Measurements from ENCODE around the gene TFCP2.

Gene TFCP2

GRCh38 chr12:51108136-51108535 lies 64.8 kb downstream of the TFCP2 start:
- H3F3A ChIP-seq (ENCODE audit: insufficient read depth, low read length): no peaks in the 10 kb centered on the region
- no peaks in the 10 kb centered on the region for H3K9me2 ChIP-seq (replicated peaks; ENCODE audit: insufficient read depth, low read length)
- no peak overlapping the region for H3K4me2 ChIP-seq (ENCODE audit: low read depth, low read length)
- H2AFZ ChIP-seq (ENCODE audit: low read length): no peak overlapping the region
- no peak overlapping the region for H3K27ac ChIP-seq (ENCODE audit: low read length)
- H3K36me3 ChIP-seq (replicated peaks; ENCODE audit: insufficient read depth, low read length): no peaks in the 10 kb centered on the region
- H3K9me3 ChIP-seq (replicated peaks; ENCODE audit: insufficient read depth, low read length): no peaks in the 10 kb centered on the region
- H3K79me2 ChIP-seq (ENCODE audit: low read length): no peaks in the 10 kb centered on the region
- no peaks in the 10 kb centered on the region for H3K27me3 ChIP-seq (replicated peaks; ENCODE audit: insufficient read depth, low read length)
- H4K20me1 ChIP-seq (ENCODE audit: insufficient read depth, low read length): no peaks in the 10 kb centered on the region
- H3K4me3 ChIP-seq (ENCODE audit: low read length): no peak overlapping the region
- no peak overlapping the region for H3K9ac ChIP-seq (ENCODE audit: low read length)
- no peak for TF ChIP-seq EZH2phosphoT487 (IDR thresholded peaks at IDR 0.05; ENCODE audit: low read length)
- TF ChIP-seq EZH2 (optimal IDR thresholded peaks at IDR 0.05; ENCODE audit: low read depth, low read length): no peak
- TF ChIP-seq CTCF (IDR thresholded peaks at IDR 0.05; ENCODE audit: low read length): no peak
- DNase-seq: no peak
- H3K4me1 ChIP-seq (ENCODE audit: low read length): no peaks in the 10 kb centered on the region

- Histone ChIP-seq H3K9me2 (replicated peaks; ENCODE audit: insufficient read depth, low read length) (no peaks in the 10 kb centered on the region), H3K4me2 (ENCODE audit: low read depth, low read length) (no peak overlapping the region), H3K9me3 (replicated peaks; ENCODE audit: insufficient read depth, low read length) (no peaks in the 10 kb centered on the region), H3K36me3 (replicated peaks; ENCODE audit: insufficient read depth, low read length) (no peaks in the 10 kb centered on the region), H4K20me1 (ENCODE audit: insufficient read depth, low read length) (no peaks in the 10 kb centered on the region), H3K4me1 (ENCODE audit: low read length) (no peaks in the 10 kb centered on the region), H3K4me3 (ENCODE audit: low read length) (no peak overlapping the region), H2AFZ (ENCODE audit: low read length) (no peak overlapping the region), H3F3A (ENCODE audit: insufficient read depth, low read length) (no peaks in the 10 kb centered on the region), H3K9ac (ENCODE audit: low read length) (no peak overlapping the region), H3K27ac (ENCODE audit: low read length) (no peak overlapping the region), H3K27me3 (replicated peaks; ENCODE audit: insufficient read depth, low read length) (no peaks in the 10 kb centered on the region), H3K79me2 (ENCODE audit: low read length) (no peaks in the 10 kb centered on the region)
- TF ChIP-seq CTCF (IDR thresholded peaks at IDR 0.05; ENCODE audit: low read length): no peak
- TF ChIP-seq EZH2 (optimal IDR thresholded peaks at IDR 0.05; ENCODE audit: low read depth, low read length): no peak
- no peak for TF ChIP-seq EZH2phosphoT487 (IDR thresholded peaks at IDR 0.05; ENCODE audit: low read length)
- no peak for DNase-seq
Measured at GRCh38 chr12:51103977-51104376, 69.0 kb downstream of the TFCP2 start.

GRCh38 chr12:51098611-51099010 lies 74.3 kb downstream of the TFCP2 start:
- no peak overlapping the region for H3K9ac ChIP-seq (ENCODE audit: low read length)
- H3K79me2 ChIP-seq (ENCODE audit: low read length): no peaks in the 10 kb centered on the region
- DNase-seq: no peak
- H3F3A ChIP-seq (ENCODE audit: insufficient read depth, low read length): no peaks in the 10 kb centered on the region
- no peaks in the 10 kb centered on the region for H3K4me1 ChIP-seq (ENCODE audit: low read length)
- no peaks in the 10 kb centered on the region for H3K9me2 ChIP-seq (replicated peaks; ENCODE audit: insufficient read depth, low read length)
- no peaks in the 10 kb centered on the region for H3K9me3 ChIP-seq (replicated peaks; ENCODE audit: insufficient read depth, low read length)
- no peak for TF ChIP-seq EZH2phosphoT487 (IDR thresholded peaks at IDR 0.05; ENCODE audit: low read length)
- TF ChIP-seq EZH2 (optimal IDR thresholded peaks at IDR 0.05; ENCODE audit: low read depth, low read length): no peak
- no peak for TF ChIP-seq CTCF (IDR thresholded peaks at IDR 0.05; ENCODE audit: low read length)
- no peaks in the 10 kb centered on the region for H3K27me3 ChIP-seq (replicated peaks; ENCODE audit: insufficient read depth, low read length)
- no peak overlapping the region for H3K4me3 ChIP-seq (ENCODE audit: low read length)
- no peak overlapping the region for H3K4me2 ChIP-seq (ENCODE audit: low read depth, low read length)
- no peak overlapping the region for H2AFZ ChIP-seq (ENCODE audit: low read length)
- H3K36me3 ChIP-seq (replicated peaks; ENCODE audit: insufficient read depth, low read length): no peaks in the 10 kb centered on the region
- no peak overlapping the region for H3K27ac ChIP-seq (ENCODE audit: low read length)
- no peaks in the 10 kb centered on the region for H4K20me1 ChIP-seq (ENCODE audit: insufficient read depth, low read length)

Measured in MM.1S (cell line).